HG02610 (cell line): ENCODE results near the gene ROR2.

Experiments used
- ATAC-seq: cut with Tn5 transposase; IDR thresholded peaks from one replicate; pipeline ENCODE4 v1.9.1; 2021; ENCODE audit warnings: mild to moderate bottlenecking, moderate library complexity; ENCODE audit not compliant: unreplicated experiment

Gene ROR2

DNA sequence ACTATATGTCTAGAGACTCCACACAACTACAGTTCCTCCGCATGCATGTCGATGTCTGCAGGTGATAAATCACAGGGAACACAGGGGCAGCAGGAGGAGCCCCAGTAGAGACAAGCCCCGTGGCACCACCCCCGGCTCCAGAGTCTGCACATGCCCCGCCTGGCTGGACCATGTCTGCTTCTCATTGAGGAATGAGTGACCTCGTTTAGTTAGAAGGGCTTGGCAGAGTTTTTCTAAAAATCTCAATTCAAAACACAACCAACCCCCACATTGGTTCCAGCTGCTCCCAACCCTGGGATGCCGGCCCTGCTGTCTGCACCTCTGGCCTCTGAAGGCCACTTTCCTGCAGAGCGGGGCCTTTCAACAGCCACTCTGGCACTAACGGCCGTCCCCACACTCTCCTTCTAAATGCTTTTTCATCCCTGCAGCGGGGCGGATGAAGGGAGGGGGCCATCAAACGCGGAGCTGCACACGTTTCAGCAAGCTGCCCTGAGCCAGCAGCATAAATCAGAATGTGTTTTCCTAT lies 106.3 kb downstream of the ROR2 start:
- no peak for ATAC-seq

- ATAC-seq = no peak
Observed at GRCh38 chr9:91843093-91843492, 106.9 kb downstream of the ROR2 start.

DNA sequence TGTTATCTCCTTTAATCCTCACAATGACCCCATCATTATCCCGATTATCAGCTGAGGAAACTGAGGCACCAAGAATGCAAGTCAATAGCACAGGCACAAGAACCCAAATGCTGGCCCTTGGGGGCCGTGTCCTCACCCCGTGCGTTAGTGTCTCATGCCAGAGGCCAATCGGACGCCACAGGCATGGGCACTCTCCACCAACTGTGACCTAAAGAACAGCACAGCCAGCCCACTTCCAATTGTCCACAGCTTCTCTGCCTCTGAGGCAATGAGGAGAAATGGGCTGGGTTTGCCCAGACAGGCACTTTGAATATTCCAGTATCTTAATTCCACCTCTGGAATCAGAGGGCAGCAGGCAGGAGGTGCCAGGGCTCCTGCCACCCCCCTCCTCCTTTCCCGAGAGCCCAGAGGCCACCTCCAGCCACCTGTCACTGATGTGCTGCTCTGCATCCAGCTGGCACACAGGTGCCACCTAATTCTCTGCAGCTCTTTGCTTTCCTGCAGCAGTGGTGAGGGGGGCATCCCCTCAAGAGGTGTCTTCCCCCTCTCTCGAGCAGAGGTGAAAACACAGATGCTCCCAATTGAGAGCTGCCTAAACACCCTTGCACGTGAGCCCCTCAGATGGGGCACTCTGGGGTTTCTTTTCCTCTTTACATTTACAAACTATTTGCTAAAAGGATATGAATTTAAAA lies 107.5 kb downstream of the ROR2 start:
- no peak for ATAC-seq

GRCh38 chr9:91841591-91841990 lies 108.4 kb downstream of the ROR2 start:
- no peak for ATAC-seq

DNA sequence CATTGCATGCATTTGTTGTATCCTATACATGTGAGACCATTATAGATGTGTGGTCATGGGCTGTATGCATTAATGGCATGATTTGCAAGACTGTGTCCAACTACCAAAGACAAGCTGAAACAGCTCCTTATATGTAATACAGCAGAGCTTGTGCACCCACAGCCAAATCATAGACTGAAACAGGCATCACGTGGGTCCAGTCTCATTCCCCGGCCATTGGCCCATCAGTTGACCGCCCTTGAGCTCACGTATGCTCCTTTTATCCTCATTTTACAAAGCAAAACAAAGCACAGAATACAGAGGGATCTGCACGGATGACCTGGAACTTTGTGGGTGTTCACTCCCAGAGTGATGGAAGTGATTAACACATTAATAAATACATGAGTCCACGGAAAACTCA lies 109.1 kb downstream of the ROR2 start:
- ATAC-seq = no peak

DNA sequence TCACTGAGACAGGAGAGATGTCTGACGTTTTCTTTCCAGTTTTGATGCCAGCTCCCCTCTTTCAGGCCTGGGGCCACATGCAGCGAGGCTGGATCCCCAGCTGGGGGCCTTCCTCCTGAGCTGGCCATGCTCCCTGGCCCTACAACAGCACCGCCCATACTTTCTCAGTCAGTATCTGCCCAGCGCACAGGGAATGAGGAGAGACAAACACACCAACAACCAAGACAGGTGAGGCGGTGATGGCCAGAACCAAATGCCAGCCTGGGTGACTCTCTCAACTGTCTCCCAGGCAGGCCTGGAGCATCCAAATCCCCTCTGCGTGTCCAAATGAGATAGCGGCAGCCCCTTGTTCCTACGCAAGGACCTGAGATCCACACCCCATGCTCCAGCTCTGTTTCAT lies 109.6 kb downstream of the ROR2 start:
- ATAC-seq = no peak

DNA sequence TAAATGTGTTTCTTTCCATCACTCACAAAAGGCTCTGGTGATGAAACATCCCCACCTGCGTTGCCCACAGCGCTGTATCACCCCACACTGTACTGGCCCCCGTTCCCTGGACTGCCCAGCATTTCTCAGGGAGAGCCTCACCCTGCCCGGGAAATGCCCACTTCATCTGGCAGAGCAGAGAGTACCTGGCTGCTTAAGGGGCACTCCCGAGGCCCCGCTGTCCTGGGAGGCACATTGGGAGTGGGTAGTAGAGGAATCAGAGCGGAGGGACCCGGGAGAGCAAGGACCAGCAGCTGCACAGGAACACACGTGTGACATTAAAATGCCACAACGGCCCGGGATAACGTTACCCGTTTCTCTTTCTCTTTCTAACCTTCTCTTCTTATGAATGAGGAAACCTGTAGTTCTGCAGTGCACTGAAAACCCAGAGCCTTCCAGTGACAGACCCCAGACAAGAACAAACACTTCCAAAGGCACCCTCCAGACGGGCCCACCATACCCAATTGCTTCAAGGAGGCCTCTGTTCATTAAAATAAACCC lies 110.0 kb downstream of the ROR2 start:
- no peak for ATAC-seq

GRCh38 chr9:91837981-91838731 lies 111.9 kb downstream of the ROR2 start:
- ATAC-seq = no peak

DNA sequence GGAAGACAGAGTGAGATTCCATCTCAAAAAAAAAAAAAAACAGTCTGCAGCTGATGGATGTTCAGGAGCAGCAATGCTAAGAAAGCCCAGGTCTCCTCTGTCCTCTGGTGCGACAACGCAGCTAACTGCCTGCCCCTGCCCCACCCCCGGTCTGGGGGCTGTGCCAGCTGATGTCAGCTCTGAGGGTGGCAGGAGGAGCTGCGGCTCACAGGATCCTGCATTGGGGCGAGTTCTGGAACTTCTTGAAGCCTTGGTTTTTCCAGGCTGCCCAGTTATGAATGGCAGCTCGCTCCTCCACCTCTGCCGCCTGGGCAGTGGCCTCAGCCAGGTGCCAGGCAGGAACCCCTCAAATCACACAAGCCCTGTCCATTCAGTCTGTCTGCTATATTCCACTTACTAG lies 113.5 kb downstream of the ROR2 start:
- ATAC-seq = no peak

GRCh38 chr9:91835632-91836031 lies 114.4 kb downstream of the ROR2 start:
- no peak for ATAC-seq

DNA sequence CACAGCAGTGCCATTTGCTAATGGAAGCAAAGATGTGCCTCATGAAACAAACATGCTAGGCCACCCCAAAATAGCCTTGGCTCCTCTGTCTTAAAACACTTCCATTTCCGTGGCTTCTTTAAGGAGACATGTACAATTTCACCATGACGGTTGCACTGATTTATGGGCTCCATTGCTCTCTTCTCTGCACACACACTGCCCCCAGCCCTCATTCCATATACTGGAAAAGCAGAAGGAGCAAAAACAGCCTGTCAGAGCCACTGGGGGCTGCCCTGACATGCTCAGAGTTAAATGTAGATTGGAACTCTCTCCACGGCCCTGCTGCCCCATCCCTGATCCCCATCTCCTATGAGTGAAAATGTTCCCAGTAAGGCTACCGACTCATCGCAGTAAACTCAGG lies 114.8 kb downstream of the ROR2 start:
- ATAC-seq = no peak

DNA sequence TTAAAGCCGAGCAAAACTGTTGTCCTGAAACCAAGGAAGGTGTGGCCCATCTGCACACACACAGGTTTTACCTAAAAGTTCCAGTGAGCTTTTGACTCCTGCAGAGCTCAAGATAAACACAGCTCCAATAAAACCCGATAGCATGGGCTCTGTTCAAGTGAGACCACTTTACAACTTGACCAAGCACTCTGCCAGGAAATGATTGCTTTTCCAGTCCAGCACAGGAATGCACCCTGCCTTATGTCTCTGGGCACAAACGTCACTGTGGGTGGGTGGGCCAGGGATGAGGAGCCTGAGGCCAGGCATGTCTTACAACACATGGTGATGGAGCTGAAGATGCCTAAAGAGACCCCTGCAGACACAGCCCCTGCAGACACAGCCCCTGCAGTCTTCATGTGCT lies 115.3 kb downstream of the ROR2 start:
- ATAC-seq = no peak

DNA sequence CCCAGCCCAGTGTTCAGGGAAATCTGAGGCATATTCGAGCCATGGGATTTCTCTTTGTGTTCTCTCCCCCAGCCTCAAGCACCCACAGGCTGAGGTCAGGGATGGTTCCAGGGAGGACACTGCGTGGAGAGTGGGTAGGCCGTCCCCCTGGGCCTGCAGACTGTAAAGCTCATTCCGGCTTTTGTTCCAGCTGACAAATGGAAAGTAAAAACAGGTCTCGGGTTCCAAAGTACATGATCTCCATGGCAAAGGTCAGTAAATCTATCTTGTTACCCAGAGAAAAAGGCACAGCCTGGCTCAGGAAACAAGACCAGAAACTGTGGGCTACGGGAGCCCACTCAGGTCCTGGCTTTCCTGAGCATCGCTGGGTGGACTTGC lies 116.2 kb downstream of the ROR2 start:
- no peak for ATAC-seq

DNA sequence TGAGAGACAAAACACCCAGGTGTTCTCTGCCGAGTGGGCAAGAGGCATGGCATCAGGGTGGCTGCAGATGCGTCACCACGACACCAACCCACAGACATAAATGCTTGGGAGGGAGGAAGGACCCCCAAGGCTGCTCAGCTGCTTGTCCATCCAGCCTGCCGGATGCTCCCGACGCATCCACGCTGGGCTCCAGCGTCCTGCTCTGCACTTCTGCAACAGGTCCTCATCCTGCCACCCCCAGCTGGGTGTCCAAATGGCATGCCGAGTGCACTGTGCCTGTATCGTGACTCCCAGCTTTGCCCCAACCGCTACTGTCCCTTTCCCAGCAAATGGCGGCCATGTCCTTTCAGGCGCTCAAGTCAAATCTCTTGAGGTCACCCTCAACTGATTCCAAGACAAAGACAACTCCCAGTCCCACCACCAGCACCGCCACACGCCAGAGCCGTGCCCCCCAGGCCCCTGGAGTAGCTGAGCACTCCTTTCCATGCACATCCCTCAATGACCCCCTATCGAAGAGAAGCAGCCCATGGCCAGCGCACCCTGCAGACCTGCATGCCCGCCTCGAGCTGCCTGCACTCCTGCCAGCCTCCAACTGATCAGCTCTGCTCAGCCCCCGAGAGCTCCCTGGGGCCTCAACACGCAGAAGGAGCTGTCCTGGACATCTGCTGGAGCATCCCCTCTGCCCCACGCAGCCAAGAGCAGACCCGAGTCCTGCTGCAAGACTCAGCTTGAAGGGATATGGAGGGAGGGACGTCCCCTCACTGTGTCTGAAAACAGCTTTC lies 116.7 kb downstream of the ROR2 start:
- no peak for ATAC-seq

GRCh38 chr9:91832322-91832721 lies 117.7 kb downstream of the ROR2 start:
- no peak for ATAC-seq

DNA sequence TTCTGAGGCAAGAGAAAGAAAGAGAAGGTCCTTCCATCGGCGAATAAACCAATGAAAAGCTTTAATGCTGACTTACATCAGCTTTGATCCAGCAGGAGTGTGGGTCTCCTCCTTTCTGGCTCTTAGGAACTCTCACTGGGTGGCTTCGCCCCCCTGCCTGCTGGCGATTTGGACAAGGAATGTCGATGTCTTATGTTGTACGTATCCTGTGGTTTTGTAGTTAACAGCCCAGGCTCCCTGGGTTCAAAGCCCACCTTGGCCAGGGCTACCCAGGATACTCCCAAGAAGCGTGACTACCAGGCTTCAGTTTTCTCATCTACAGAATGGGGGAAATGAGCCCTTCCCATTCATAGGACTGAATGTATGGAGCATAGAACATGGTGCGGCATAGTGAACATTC lies 124.2 kb downstream of the ROR2 start:
- no peak for ATAC-seq

GRCh38 chr9:91825422-91825821 lies 124.6 kb downstream of the ROR2 start:
- no peak for ATAC-seq

DNA sequence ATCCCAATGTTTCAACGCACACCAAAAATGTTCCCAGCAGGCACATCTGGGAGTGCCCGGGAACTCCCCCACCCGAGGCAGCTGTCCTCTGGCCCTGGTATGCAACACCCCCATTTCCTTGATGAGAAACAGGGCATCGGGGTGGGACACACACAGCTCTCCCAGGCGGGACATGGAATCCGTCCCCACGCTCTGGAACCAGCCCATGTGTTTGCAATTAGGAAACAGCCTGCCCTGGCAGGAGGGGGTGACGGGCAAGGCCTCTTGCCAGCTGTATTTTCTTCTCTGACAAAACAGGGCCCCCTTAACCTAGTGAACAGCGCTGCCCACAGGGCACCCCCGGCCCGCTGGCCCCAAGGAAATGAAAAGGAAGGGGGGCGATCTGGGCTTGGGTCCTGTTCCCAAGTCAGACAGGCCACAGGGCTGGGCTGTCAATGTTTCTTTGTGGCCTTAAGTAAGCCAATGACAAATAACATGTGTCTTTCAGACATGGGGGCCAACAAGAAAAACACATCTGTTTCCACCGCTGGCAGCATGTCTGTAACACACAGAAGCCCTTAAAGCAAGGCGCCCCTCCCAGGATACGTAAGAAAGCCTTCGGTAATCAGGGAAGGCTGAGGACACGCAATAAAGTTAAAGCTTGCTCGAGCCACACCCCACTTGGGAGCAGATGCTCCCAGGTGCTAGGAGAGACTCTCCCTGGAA lies 125.3 kb downstream of the ROR2 start:
- ATAC-seq = no peak

GRCh38 chr9:91824151-91824550 lies 125.9 kb downstream of the ROR2 start:
- ATAC-seq = no peak

DNA sequence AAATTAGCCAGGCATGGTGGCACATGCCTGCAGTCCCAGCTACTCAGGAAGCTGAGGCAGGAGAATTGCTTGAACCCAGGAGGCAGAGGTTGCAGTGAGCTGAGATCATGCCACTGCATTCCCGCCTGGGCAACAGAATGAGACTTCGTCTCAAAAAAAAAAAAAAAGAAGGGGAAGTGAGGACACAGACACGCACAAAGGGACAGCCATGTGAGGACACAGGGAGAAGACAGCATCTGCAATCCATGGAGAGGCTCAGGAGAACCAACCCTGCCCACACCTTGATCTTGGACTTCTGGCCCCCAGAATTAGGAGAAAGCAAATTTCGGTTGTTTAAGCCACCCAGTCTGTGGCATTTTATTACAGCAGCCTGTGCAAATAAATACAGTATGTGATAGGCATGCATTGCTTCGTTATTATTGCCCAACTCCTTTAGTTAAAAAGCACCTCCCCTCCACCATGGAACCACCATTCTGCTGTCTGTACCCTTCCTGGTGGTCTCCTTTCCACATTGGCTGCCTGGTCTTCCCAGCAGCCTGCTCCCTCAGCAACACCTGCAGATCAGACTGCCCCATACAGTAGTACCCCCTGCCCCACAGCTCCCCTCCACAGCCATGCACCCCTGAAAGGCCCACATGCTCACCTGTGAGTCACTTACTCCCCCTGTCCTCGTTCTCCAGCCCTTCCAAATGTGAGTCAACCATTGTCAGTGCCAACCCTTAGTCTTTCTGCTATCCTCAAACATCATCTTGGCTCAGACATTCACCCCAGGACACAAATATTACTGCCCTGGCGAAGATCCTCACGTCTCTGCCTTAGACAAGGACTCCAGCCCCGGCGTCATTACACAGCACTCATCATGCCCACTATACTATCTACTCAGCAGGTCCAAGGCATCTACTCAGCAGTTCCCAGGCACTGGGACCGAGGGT lies 128.8 kb downstream of the ROR2 start:
- no peak for ATAC-seq
